ENCODE results near the gene ERN1.

DNA sequence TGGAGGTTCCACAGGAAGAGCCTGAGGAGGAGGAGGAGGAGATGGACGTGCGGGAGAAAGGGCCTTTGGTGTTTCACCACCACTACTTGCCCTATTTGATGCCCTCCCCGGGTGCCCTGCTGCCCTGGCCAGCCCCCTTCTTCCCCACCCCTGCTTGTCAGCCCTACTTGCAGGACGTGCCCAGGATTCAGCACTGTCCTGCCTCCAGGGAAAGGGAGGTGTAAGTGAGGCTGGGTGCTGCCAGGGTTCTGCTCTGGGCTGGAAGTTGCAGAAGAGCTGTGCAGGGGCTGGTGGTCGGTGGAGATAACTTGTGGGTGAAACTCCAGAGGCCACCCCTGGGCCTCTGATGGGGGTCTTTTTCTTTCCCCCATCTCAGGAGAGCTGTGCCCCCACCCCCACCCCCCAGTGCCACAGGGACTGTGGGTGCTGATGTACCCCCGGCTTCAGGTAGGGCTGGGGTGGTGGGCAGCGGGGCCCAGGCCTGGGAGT, 128.8 kb downstream of the ERN1 start:
- TF ChIP-seq, protein P1, sequence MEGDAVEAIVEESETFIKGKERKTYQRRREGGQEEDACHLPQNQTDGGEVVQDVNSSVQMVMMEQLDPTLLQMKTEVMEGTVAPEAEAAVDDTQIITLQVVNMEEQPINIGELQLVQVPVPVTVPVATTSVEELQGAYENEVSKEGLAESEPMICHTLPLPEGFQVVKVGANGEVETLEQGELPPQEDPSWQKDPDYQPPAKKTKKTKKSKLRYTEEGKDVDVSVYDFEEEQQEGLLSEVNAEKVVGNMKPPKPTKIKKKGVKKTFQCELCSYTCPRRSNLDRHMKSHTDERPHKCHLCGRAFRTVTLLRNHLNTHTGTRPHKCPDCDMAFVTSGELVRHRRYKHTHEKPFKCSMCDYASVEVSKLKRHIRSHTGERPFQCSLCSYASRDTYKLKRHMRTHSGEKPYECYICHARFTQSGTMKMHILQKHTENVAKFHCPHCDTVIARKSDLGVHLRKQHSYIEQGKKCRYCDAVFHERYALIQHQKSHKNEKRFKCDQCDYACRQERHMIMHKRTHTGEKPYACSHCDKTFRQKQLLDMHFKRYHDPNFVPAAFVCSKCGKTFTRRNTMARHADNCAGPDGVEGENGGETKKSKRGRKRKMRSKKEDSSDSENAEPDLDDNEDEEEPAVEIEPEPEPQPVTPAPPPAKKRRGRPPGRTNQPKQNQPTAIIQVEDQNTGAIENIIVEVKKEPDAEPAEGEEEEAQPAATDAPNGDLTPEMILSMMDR (conservative IDR thresholded peaks at IDR 0.05; ENCODE audit: low read length), result no peak
- no peak for TF ChIP-seq EZH2phosphoT487 (IDR thresholded peaks at IDR 0.05; ENCODE audit: borderline replicate concordance)
